Endothelial cell of umbilical vein (primary cell): ENCODE measurements around the gene USP34. TPM values are rescaled to one million over a fixed set of nuclear protein-coding genes. Genes with fewer than 3 reads are reported as not detected.

Source experiments
- BruUV-seq: library from RNA; stranded (reverse); fragments of 400-500 nt; replicated peaks from 2 replicates; lab custom pipeline; 2021; lab: Mats Ljungman, UMichigan
- CTCF ChIA-PET: fragments of 300-600, 350-600 bp; sonication (Branson Sonifier 250); formaldehyde crosslinking; loops from one replicate; lab custom pipeline; 2021; ENCODE audit warnings: antibody characterized with exemption, inconsistent platforms; lab: Charles Lee
- POLR2A ChIA-PET: fragments of 300-600, 350-600 bp; sonication (Branson Sonifier 250); formaldehyde crosslinking; loops from one replicate; lab custom pipeline; 2021; ENCODE audit warnings: antibody characterized with exemption, inconsistent platforms; lab: Charles Lee
- DNase-seq: peaks from one replicate; pipeline ENCODE4 v3.0.0-alpha.2; 2011; ENCODE audit warnings: low read depth, low spot score
- FAIRE-seq: peaks from 2 replicates; lab custom pipeline; 2011; peaks lifted over from hg19 to GRCh38; lab: Jason Lieb, UNC
- H2AFZ ChIP-seq: 2 replicates; pipeline ENCODE4 v1.6.0; 2012; ENCODE audit warnings: low read depth, low read length, control low read depth, inconsistent platforms
- H3K27ac ChIP-seq: 2 replicates; pipeline ENCODE4 v1.5.1; 2011; ENCODE audit warnings: low read depth, mild to moderate bottlenecking, control low read depth, low read length, moderate library complexity; ENCODE audit not compliant: insufficient read depth
- H3K27me3 ChIP-seq, 2 experiments: 2 replicates each; pipeline versions ENCODE4 v1.6.0 to v1.6.1; 2011; ENCODE audit warnings: low read length in 2 of 2, mixed read lengths in 1 of 2; ENCODE audit not compliant: control insufficient read depth in 2 of 2, insufficient read depth in 2 of 2
- H3K36me3 ChIP-seq, 2 experiments: 2 replicates in 1 of 2; 3 replicates in 1 of 2; pipeline ENCODE4 v1.5.1; 2011; ENCODE audit warnings: low read length in 2 of 2, mild to moderate bottlenecking in 1 of 2, moderate library complexity in 1 of 2; ENCODE audit not compliant: control insufficient read depth in 2 of 2, insufficient read depth in 2 of 2; ENCODE audit errors: extremely low read depth in 1 of 2
- H3K4me1 ChIP-seq: 3 replicates; pipeline ENCODE4 v1.5.1; 2011; ENCODE audit warnings: mild to moderate bottlenecking, low read length; ENCODE audit not compliant: control insufficient read depth, insufficient read depth; ENCODE audit errors: extremely low read depth
- H3K4me2 ChIP-seq: 2 replicates; pipeline ENCODE4 v1.6.1; 2011; ENCODE audit warnings: low read length, control low read depth, mixed read lengths; ENCODE audit not compliant: insufficient read depth
- H3K4me3 ChIP-seq, 3 experiments: fragments of 200-600 bp in 1 of 3; sonication (generic), shearing (Covaris generic) in 1 of 3; replicated peaks in 1 of 3; 2 replicates each; pipeline ENCODE4 v1.5.1; 2011 to 2016; ENCODE audit warnings: control low read depth in 3 of 3, low read length in 3 of 3, mild to moderate bottlenecking in 2 of 3, inconsistent platforms in 1 of 3, low read depth in 1 of 3, moderate library complexity in 1 of 3; ENCODE audit not compliant: insufficient read depth in 1 of 3
- H3K79me2 ChIP-seq: 2 replicates; pipeline ENCODE4 v1.6.0; 2012; ENCODE audit warnings: low read length, inconsistent platforms; ENCODE audit not compliant: control insufficient read depth, insufficient read depth
- H3K9ac ChIP-seq: replicated peaks from 2 replicates; pipeline ENCODE3; 2011; ENCODE audit warnings: low read length, control low read depth; ENCODE audit not compliant: insufficient read depth; ENCODE audit errors: extremely low read depth
- H3K9me1 ChIP-seq: replicated peaks from 3 replicates; pipeline ENCODE4 v1.6.0; 2011; ENCODE audit warnings: mild to moderate bottlenecking, low read length; ENCODE audit not compliant: control insufficient read depth, insufficient read depth; ENCODE audit errors: extremely low read depth
- H3K9me3 ChIP-seq: replicated peaks from 2 replicates; pipeline ENCODE4 v1.5.1; 2012; ENCODE audit warnings: low read length, inconsistent platforms; ENCODE audit not compliant: control insufficient read depth, insufficient read depth
- H4K20me1 ChIP-seq: replicated peaks from 2 replicates; pipeline ENCODE3; 2011; ENCODE audit warnings: mild to moderate bottlenecking, low read length; ENCODE audit not compliant: control insufficient read depth, insufficient read depth; ENCODE audit errors: extremely low read depth
- CTCF ChIP-seq, 2 donors: IDR thresholded peaks; 1 replicate in 1 of 2; 2 replicates in 1 of 2; pipeline ENCODE4 v1.5.1; 2011; ENCODE audit warnings: low read length in 2 of 2, mild to moderate bottlenecking in 2 of 2, moderate library complexity in 2 of 2, control low read depth in 1 of 2, inconsistent platforms in 1 of 2, low read depth in 1 of 2; ENCODE audit not compliant: insufficient read depth in 1 of 2; ENCODE audit errors: extremely low read depth in 1 of 2
- EZH2 ChIP-seq: IDR thresholded peaks from 2 replicates; pipeline ENCODE4 v1.6.1; 2012; ENCODE audit warnings: borderline replicate concordance, low read depth, mild to moderate bottlenecking, moderate library complexity, low read length, inconsistent platforms; ENCODE audit not compliant: severe bottlenecking
- FOS ChIP-seq: IDR thresholded peaks from 2 replicates; pipeline ENCODE4 v1.6.1; 2011; ENCODE audit warnings: mild to moderate bottlenecking, low read length, moderate library complexity, borderline replicate concordance; ENCODE audit not compliant: insufficient read depth
- GATA2 ChIP-seq: IDR thresholded peaks from 2 replicates; pipeline ENCODE4 v1.7.0; 2011; ENCODE audit warnings: low read depth, mild to moderate bottlenecking, moderate library complexity, mixed read lengths, low read length; ENCODE audit not compliant: insufficient read length, insufficient read depth
- JUN ChIP-seq: IDR thresholded peaks from 2 replicates; pipeline ENCODE4 v1.6.1; 2011; ENCODE audit warnings: borderline replicate concordance, low read depth; ENCODE audit not compliant: insufficient read length, insufficient read depth
- MAX ChIP-seq: IDR thresholded peaks from 2 replicates; pipeline ENCODE4 v1.6.1; 2011; ENCODE audit not compliant: insufficient read depth, insufficient read length
- MYC ChIP-seq: IDR thresholded peaks from one replicate; pipeline ENCODE4 v1.6.1; 2011; ENCODE audit warnings: mild to moderate bottlenecking, low read depth, low read length
- POLR2A ChIP-seq: IDR thresholded peaks from 2 replicates; pipeline ENCODE4 v1.6.1; 2012; ENCODE audit warnings: low read depth, mild to moderate bottlenecking, control low read depth, low read length
- POLR2AphosphoS5 ChIP-seq: IDR thresholded peaks from 2 replicates; pipeline ENCODE4 v1.6.1; 2012; ENCODE audit warnings: low read depth, mild to moderate bottlenecking, control low read depth, low read length, moderate library complexity; ENCODE audit not compliant: insufficient read depth
- dilution Hi-C: fragments of 300-500 bp; cut with MboI; formaldehyde crosslinking; loops from one replicate; pipeline ENCODE4 v1.15.0; 2019; ENCODE audit warnings: low sequenced_read_pairs; ENCODE audit not compliant: extremely low pct_ligation_motif_present
- intact Hi-C: fragments of 100-400 bp; cut with micrococcal nuclease; formaldehyde crosslinking; loops from one replicate; pipeline ENCODE4 v1.10.0; 2022
- polyA plus RNA-seq, 4 experiments: library from polyadenylated mRNA; depleted of rRNA in 3 of 4; stranded (reverse) in 3 of 4; unstranded in 1 of 4; fragments of >200 nt; gene quantifications; 2 replicates each; pipeline versions ENCODE4 v1.2.1 to v1.2.3, GENCODE V29; 2011 to 2012; ENCODE audit warnings: missing spikeins in 1 of 4
- total RNA-seq: library from RNA; stranded (reverse); gene quantifications from 2 replicates; pipeline ENCODE4 v1.2.3, GENCODE V29; 2021

USP34 gene
- total and polyA plus RNA-seq, 2 donors (not counting 3 experiments of a cell fraction or from before 2014, with no cell fraction given): 46.3 to 96.9 TPM

GRCh38 chr2:61183795-61184194 is 287.1 kb downstream of the USP34 start:
- Histone ChIP-seq H3K9me1 (no peaks in the 10 kb centered on the region), H3K9me3 (no peaks in the 10 kb centered on the region), H3K4me3 (no peak overlapping the region), H3K4me1 (peaks cover 16% of the 10 kb centered on the region), H3K79me2 (peaks cover 10% of the 10 kb centered on the region), H2AFZ (no peak overlapping the region), H4K20me1 (no peaks in the 10 kb centered on the region), H3K27ac (no peak overlapping the region), H3K9ac (no peak overlapping the region), H3K27me3 (no peaks in the 10 kb centered on the region), H3K4me2 (no peak overlapping the region), H3K36me3 (peaks cover 31 to 32% of the 10 kb centered on the region in 2 experiments)
- TF ChIP-seq MYC: no peak
- no peak for TF ChIP-seq MAX
- no peak for TF ChIP-seq POLR2AphosphoS5
- TF ChIP-seq CTCF (IDR thresholded peaks at IDR 0.05; ENCODE audit: extremely low read depth in 1 of 2, insufficient read depth in 1 of 2, low read depth in 1 of 2, low read length in 2 of 2): no peak
- TF ChIP-seq FOS: no peak
- no peak for TF ChIP-seq JUN
- no peak for TF ChIP-seq GATA2
- TF ChIP-seq POLR2A: no peak
- no peak for TF ChIP-seq EZH2
- ChIA-PET CTCF (interaction anchor here (1.5 kb wide), 1 partner anchor 13 kb away, joined by 4 read pairs; no protein-coding TSS in a partner anchor), POLR2A (no interaction called here)
- BruUV-seq: no TSS peak
- no peak for FAIRE-seq
- intact Hi-C loops (no loop called here), dilution Hi-C loops (no loop called here)
- no peak for DNase-seq
